Calu3 (cell line): ENCODE results near the gene PWWP2B. TPM values are rescaled to one million over a fixed set of nuclear protein-coding genes. Genes with fewer than 3 reads are reported as not detected.
"Not testable (repeated sequence)": the region's sequence is repeated elsewhere in the genome, so short reads cannot be mapped to it uniquely, and the experiment has no call there.

Experiments
- BruUV-seq: library from RNA; stranded (reverse); fragments of 400-500 nt; replicated peaks from 2 replicates; lab custom pipeline; 2021; lab: Mats Ljungman, UMichigan
- CTCF ChIA-PET: fragments of 300-600 bp; sonication (Branson Sonifier 250); formaldehyde crosslinking; loops from one replicate; lab custom pipeline; 2022; ENCODE audit warnings: antibody characterized with exemption; lab: Charles Lee
- DNase-seq: peaks from one replicate; pipeline ENCODE4 v3.0.0; 2022
- H3K27ac Mint-ChIP-seq: one replicate; pipeline ENCODE4 v1.8.0; 2022; ENCODE audit warnings: mixed read lengths; ENCODE audit not compliant: unreplicated experiment
- H3K27me3 Mint-ChIP-seq: one replicate; pipeline ENCODE4 v1.8.0; 2022; ENCODE audit warnings: mixed read lengths; ENCODE audit not compliant: unreplicated experiment
- H3K36me3 Mint-ChIP-seq: one replicate; pipeline ENCODE4 v1.8.0; 2022; ENCODE audit warnings: mild to moderate bottlenecking, moderate library complexity, mixed read lengths; ENCODE audit not compliant: insufficient read depth, unreplicated experiment
- H3K4me1 Mint-ChIP-seq: one replicate; pipeline ENCODE4 v1.8.0; 2022; ENCODE audit warnings: mild to moderate bottlenecking, low read depth, mixed read lengths; ENCODE audit not compliant: unreplicated experiment
- H3K4me3 Mint-ChIP-seq: one replicate; pipeline ENCODE4 v1.8.0; 2022; ENCODE audit warnings: mild to moderate bottlenecking, low read depth, moderate library complexity, mixed read lengths; ENCODE audit not compliant: unreplicated experiment
- H3K9me3 Mint-ChIP-seq: one replicate; pipeline ENCODE4 v1.8.0; 2022; ENCODE audit warnings: low read depth, mixed read lengths; ENCODE audit not compliant: unreplicated experiment
- CTCF ChIP-seq: fragments of 200-600 bp; IDR thresholded peaks from one replicate; pipeline ENCODE4 v1.8.0; 2022; ENCODE audit warnings: antibody characterized with exemption; ENCODE audit not compliant: unreplicated experiment
- intact Hi-C: fragments of 100-400 bp; cut with micrococcal nuclease; formaldehyde crosslinking; loops from one replicate; pipeline ENCODE4 v1.10.0; 2022; ENCODE audit not compliant: unreplicated experiment
- total RNA-seq: library from RNA; stranded (reverse); gene quantifications from 2 replicates; pipeline ENCODE4 v1.2.3, GENCODE V29; 2022

Gene PWWP2B
- total RNA-seq, 1 experiment from 2014 or later = 12.9 TPM

- H3K4me3 Mint-ChIP-seq = no peak overlapping the region
- no peak for DNase-seq
- CTCF ChIA-PET = no interaction called here
Observed at GRCh38 chr10:132350391-132350790, 46.6 kb upstream of the PWWP2B start.

DNA sequence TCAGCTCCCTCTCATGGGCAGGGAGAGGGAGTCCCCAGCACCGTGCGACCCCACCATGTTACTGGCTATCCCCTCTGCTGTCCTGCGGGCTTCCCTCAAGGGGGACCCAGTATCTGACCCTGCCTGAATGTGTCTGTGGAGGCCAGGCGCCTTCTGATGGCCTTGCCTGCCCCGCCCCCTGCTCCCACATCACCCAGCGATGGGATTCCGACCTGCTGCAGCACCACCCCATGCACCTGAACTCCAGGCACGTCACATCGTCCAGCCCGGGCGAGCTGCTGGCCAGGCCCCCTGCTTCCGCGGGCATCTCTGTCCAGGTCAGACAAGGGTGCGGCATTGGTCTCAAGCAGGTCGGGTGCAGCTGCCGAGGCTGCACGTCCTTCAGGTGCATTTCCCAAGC lies 46.1 kb upstream of the PWWP2B start:
- DNase-seq = no peak
- intact Hi-C loops = no loop called here
- H3K36me3 Mint-ChIP-seq = peaks cover 11% of the 10 kb centered on the region
- no peaks in the 10 kb centered on the region for H3K4me1 Mint-ChIP-seq
- no peaks in the 10 kb centered on the region for H3K27me3 Mint-ChIP-seq
- TF ChIP-seq CTCF = no peak
- H3K4me3 Mint-ChIP-seq = no peak overlapping the region
- no peak overlapping the region for H3K27ac Mint-ChIP-seq
- CTCF ChIA-PET = no interaction called here
- H3K9me3 Mint-ChIP-seq = no peaks in the 10 kb centered on the region
- BruUV-seq = no TSS peak

More at GRCh38 chr10:132350391-132350790, 46.6 kb upstream of the PWWP2B start:
- peaks cover 14% of the 10 kb centered on the region for H3K36me3 Mint-ChIP-seq
- no peaks in the 10 kb centered on the region for H3K9me3 Mint-ChIP-seq
- H3K27me3 Mint-ChIP-seq = no peaks in the 10 kb centered on the region
- H3K27ac Mint-ChIP-seq = no peak overlapping the region
- no TSS peak for BruUV-seq
- intact Hi-C loops = no loop called here
- H3K4me1 Mint-ChIP-seq = no peaks in the 10 kb centered on the region
- no peak for TF ChIP-seq CTCF

GRCh38 chr10:132351611-132352010 lies 45.4 kb upstream of the PWWP2B start:
- no peaks in the 10 kb centered on the region for H3K9me3 Mint-ChIP-seq
- no peak for DNase-seq
- intact Hi-C loops = loop anchor here (2.0 kb wide), 1 partner anchor 129 kb away; no protein-coding TSS in a partner anchor
- no TSS peak for BruUV-seq
- CTCF ChIA-PET = no interaction called here
- no peaks in the 10 kb centered on the region for H3K4me1 Mint-ChIP-seq
- no peak overlapping the region for H3K4me3 Mint-ChIP-seq
- no peaks in the 10 kb centered on the region for H3K27me3 Mint-ChIP-seq
- no peak overlapping the region for H3K27ac Mint-ChIP-seq
- peaks cover 11% of the 10 kb centered on the region for H3K36me3 Mint-ChIP-seq
- no peak for TF ChIP-seq CTCF

DNA sequence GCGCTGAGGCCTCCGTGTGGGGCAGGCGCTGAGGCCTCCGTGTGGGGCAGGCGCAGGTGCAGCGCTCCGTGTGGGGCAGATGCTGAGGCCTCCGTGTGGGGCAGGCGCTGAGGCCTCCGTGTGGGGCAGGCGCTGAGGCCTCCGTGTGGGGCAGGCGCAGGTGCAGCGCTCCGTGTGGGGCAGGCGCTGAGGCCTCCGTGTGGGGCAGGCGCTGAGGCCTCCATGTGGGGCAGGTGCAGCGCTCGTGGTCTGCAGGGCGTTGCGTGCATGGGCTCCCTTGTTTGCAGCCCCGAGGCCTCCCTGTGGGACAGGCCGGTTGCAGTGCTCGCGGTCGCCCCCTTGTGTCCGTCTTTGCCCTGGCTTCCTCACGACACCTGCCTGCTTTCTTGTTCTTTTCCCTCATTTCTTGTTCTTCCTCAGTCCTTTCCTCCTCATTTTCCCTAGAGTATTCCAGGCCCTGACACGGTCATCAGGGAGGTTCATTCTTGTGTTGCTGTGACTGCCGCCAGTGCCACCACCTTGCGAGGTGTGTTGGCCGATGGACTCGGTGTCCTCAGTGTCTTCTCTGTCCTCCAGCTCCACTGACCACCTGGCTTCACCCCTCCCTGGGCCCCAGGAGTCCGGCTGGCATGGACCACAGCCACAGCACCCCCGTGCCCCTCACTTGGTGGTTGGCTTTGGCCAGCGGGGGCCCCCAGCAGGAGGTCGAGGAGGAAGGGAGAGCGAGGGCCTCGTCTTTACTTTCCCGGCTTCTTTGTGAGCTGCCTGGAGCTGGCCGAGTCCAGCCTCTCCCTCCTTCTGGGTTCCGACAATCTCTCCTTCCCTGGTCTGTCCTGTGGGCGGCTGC lies 44.3 kb upstream of the PWWP2B start:
- TF ChIP-seq CTCF = peak; percentile 71
- H3K27me3 Mint-ChIP-seq, H3K27ac Mint-ChIP-seq, H3K4me3 Mint-ChIP-seq, BruUV-seq, CTCF ChIA-PET, H3K36me3 Mint-ChIP-seq, H3K9me3 Mint-ChIP-seq, H3K4me1 Mint-ChIP-seq: not testable (repeated sequence)
- intact Hi-C loops = loop anchor here (2.0 kb wide), 1 partner anchor 130 kb away; no protein-coding TSS in a partner anchor
- DNase-seq = peak; percentile 78
